ENCODE results near the gene TMEM229B.

The TMEM229B gene

GRCh38 chr14:67487937-67488893 is at the start of gene TMEM229B:
Gene TMEM229B (minus strand): TSS chr14:67488721. CDS start chr14:67473923, 14,798 bp downstream.
- DNase-seq: peak; percentile 12 to 40

- DNase-seq: no peak
Observed at GRCh38 chr14:67537736-67538135, 49.2 kb upstream of the TMEM229B start.

GRCh38 chr14:67536087-67536486 is 47.6 kb upstream of the TMEM229B start:
- DNase-seq: no peak

- no peak for DNase-seq
Observed at GRCh38 chr14:67533754-67534085, 45.2 kb upstream of the TMEM229B start.

- peak in 1 of 2 experiments; percentile 21 for DNase-seq
Observed at GRCh38 chr14:67532998-67533753, 44.7 kb upstream of the TMEM229B start, which contains the start of gene PLEKHH1. Gene PLEKHH1 (plus strand): TSS chr14:67533290. CDS start chr14:67541868, 8,578 bp downstream.

GRCh38 chr14:67532606-67532997 is 44.1 kb upstream of the TMEM229B start:
- no peak for DNase-seq

GRCh38 chr14:67529947-67530935 is 41.7 kb upstream of the TMEM229B start:
- DNase-seq: no peak

- DNase-seq: no peak
Observed at GRCh38 chr14:67528276-67528675, 39.8 kb upstream of the TMEM229B start.

- no peak for DNase-seq
Observed at GRCh38 chr14:67527756-67528155, 39.2 kb upstream of the TMEM229B start.

- peak; percentile 39 to 41 for DNase-seq
Observed at GRCh38 chr14:67526676-67527459, 38.3 kb upstream of the TMEM229B start.

GRCh38 chr14:67526181-67526580 is 37.7 kb upstream of the TMEM229B start:
- no peak for DNase-seq

GRCh38 chr14:67525389-67525788 is 36.9 kb upstream of the TMEM229B start:
- DNase-seq: no peak

GRCh38 chr14:67524634-67524963 is 36.1 kb upstream of the TMEM229B start:
- no peak for DNase-seq

GRCh38 chr14:67523764-67524633 is 35.5 kb upstream of the TMEM229B start:
- no peak for DNase-seq

- DNase-seq: no peak
Observed at GRCh38 chr14:67522270-67522669, 33.7 kb upstream of the TMEM229B start.

- no peak for DNase-seq
Observed at GRCh38 chr14:67520482-67520881, 32.0 kb upstream of the TMEM229B start.

- DNase-seq: no peak
Observed at GRCh38 chr14:67519406-67519805, 30.9 kb upstream of the TMEM229B start.

GRCh38 chr14:67517083-67517482 is 28.6 kb upstream of the TMEM229B start:
- DNase-seq: no peak

GRCh38 chr14:67516676-67517075 is 28.2 kb upstream of the TMEM229B start:
- no peak for DNase-seq

GRCh38 chr14:67515386-67516079 is 27.0 kb upstream of the TMEM229B start:
- DNase-seq: no peak

Data from AML-193 (cell line).